H1 (cell line): ENCODE results near the gene TSHZ2. TPM values are rescaled to one million over a fixed set of nuclear protein-coding genes. Genes with fewer than 3 reads are reported as not detected.

ENCODE experiments used
- CTCF ChIA-PET: fragments of 300-600 bp; sonication (Branson Sonifier 250); formaldehyde crosslinking; loops from one replicate; lab custom pipeline; 2021; ENCODE audit not compliant: partially characterized antibody; lab: Charles Lee
- POLR2A ChIA-PET: fragments of 300-600 bp; sonication (Branson Sonifier 250); formaldehyde crosslinking; loops from one replicate; lab custom pipeline; 2021; ENCODE audit warnings: inconsistent platforms; ENCODE audit not compliant: partially characterized antibody; lab: Charles Lee
- DNase-seq, 2 experiments: peaks; one replicate each; pipeline versions ENCODE4 v3.0.0 to v3.0.0-alpha.2; 2010 to 2022; ENCODE audit warnings: low spot score in 2 of 2, low read depth in 1 of 2, mixed read lengths in 1 of 2
- FAIRE-seq: peaks from 2 replicates; lab custom pipeline; 2011; peaks lifted over from hg19 to GRCh38; lab: Jason Lieb, UNC
- H2AFZ ChIP-seq: 2 replicates; pipeline ENCODE4 v1.8.1; 2012; ENCODE audit warnings: low read length, inconsistent platforms
- H2AK5ac ChIP-seq: 2 replicates; pipeline ENCODE4 v1.6.1; 2013; ENCODE audit warnings: low read depth, low read length
- H2BK120ac ChIP-seq: replicated peaks from 2 replicates; pipeline ENCODE3; 2013; ENCODE audit warnings: low read depth, low read length, inconsistent platforms
- H2BK12ac ChIP-seq: 2 replicates; pipeline ENCODE4 v1.6.1; 2013; ENCODE audit warnings: low read depth, low read length
- H2BK15ac ChIP-seq: 2 replicates; pipeline ENCODE4 v1.6.1; 2013; ENCODE audit warnings: low read length
- H2BK20ac ChIP-seq: 2 replicates; pipeline ENCODE4 v1.6.1; 2013; ENCODE audit warnings: low read length
- H2BK5ac ChIP-seq: 2 replicates; pipeline ENCODE4 v1.6.1; 2013; ENCODE audit warnings: low read depth, low read length
- H3K14ac ChIP-seq: 2 replicates; pipeline ENCODE4 v1.6.1; 2013; ENCODE audit warnings: inconsistent platforms; ENCODE audit not compliant: insufficient read length
- H3K18ac ChIP-seq: 2 replicates; pipeline ENCODE4 v1.6.1; 2013; ENCODE audit warnings: low read length; ENCODE audit errors: extremely low read depth
- H3K23ac ChIP-seq: 2 replicates; pipeline ENCODE4 v1.6.1; 2013; ENCODE audit warnings: inconsistent platforms; ENCODE audit not compliant: insufficient read length
- H3K23me2 ChIP-seq: 2 replicates; pipeline ENCODE4 v1.6.1; 2013; ENCODE audit warnings: low read depth, low read length
- H3K27ac ChIP-seq: 2 replicates; pipeline ENCODE4 v1.6.1; 2011; ENCODE audit warnings: low read depth, low read length, inconsistent platforms
- H3K27me3 ChIP-seq, 4 experiments: replicated peaks in 1 of 4; 1 replicate in 1 of 4; 2 replicates in 3 of 4; pipeline versions ENCODE4 v1.6.1 to v1.8.1; 2011 to 2013; ENCODE audit warnings: low read length in 3 of 4, mild to moderate bottlenecking in 3 of 4, inconsistent platforms in 2 of 4, mixed read lengths in 2 of 4, moderate library complexity in 1 of 4; ENCODE audit not compliant: control insufficient read depth in 3 of 4, insufficient read depth in 3 of 4; ENCODE audit errors: extremely low read depth in 1 of 4
- H3K36me3 ChIP-seq, 4 experiments: 2 replicates each; pipeline versions ENCODE4 v1.6.1 to v1.8.1; 2011 to 2013; ENCODE audit warnings: mild to moderate bottlenecking in 4 of 4, low read length in 3 of 4, moderate library complexity in 2 of 4, control low read depth in 1 of 4, inconsistent platforms in 1 of 4; ENCODE audit not compliant: insufficient read depth in 4 of 4, control insufficient read depth in 2 of 4
- H3K4ac ChIP-seq: replicated peaks from 2 replicates; pipeline ENCODE3; 2013; ENCODE audit warnings: low read length, low read depth, mixed read lengths, inconsistent platforms; ENCODE audit not compliant: insufficient read length
- H3K4me1 ChIP-seq, 4 experiments: replicated peaks in 1 of 4; 1 replicate in 1 of 4; 2 replicates in 3 of 4; pipeline versions ENCODE4 v1.6.1 to v1.8.1; 2011 to 2013; ENCODE audit warnings: low read length in 3 of 4, inconsistent platforms in 2 of 4, mixed read lengths in 1 of 4; ENCODE audit not compliant: insufficient read depth in 4 of 4, control insufficient read depth in 3 of 4
- H3K4me2 ChIP-seq, 2 experiments: 2 replicates each; pipeline versions ENCODE4 v1.6.1 to v1.8.1; 2011 to 2013; ENCODE audit warnings: low read depth in 2 of 2, low read length in 2 of 2, control low read depth in 1 of 2, inconsistent platforms in 1 of 2, mild to moderate bottlenecking in 1 of 2; ENCODE audit not compliant: insufficient read depth in 1 of 2
- H3K4me3 ChIP-seq, 4 experiments: fragments of 200-600, 300-600 bp in 1 of 4; sonication (generic), shearing (Covaris generic), sonication (Bioruptor Twin) in 1 of 4; 2 replicates each; pipeline versions ENCODE4 v1.5.1 to v1.8.1; 2011 to 2016; ENCODE audit warnings: low read length in 4 of 4, low read depth in 3 of 4, control low read depth in 2 of 4, inconsistent platforms in 2 of 4, mild to moderate bottlenecking in 2 of 4, mixed read lengths in 1 of 4, moderate library complexity in 1 of 4; ENCODE audit not compliant: insufficient read depth in 2 of 4; ENCODE audit errors: extremely low read depth in 1 of 4
- H3K56ac ChIP-seq: replicated peaks from 2 replicates; pipeline ENCODE3; 2013; ENCODE audit warnings: low read depth, mild to moderate bottlenecking, mixed read lengths, low read length, inconsistent platforms; ENCODE audit not compliant: insufficient read length
- H3K79me1 ChIP-seq: 2 replicates; pipeline ENCODE4 v1.6.1; 2013; ENCODE audit warnings: low read depth, low read length, control low read depth
- H3K79me2 ChIP-seq, 2 experiments: 2 replicates each; pipeline versions ENCODE4 v1.6.1 to v1.8.1; 2012 to 2013; ENCODE audit warnings: low read length in 2 of 2, mild to moderate bottlenecking in 2 of 2, inconsistent platforms in 1 of 2; ENCODE audit not compliant: insufficient read depth in 2 of 2, control insufficient read depth in 1 of 2
- H3K9ac ChIP-seq, 4 experiments: replicated peaks in 1 of 4; 1 replicate in 1 of 4; 2 replicates in 3 of 4; pipeline versions ENCODE4 v1.6.1 to v1.8.1; 2011 to 2013; ENCODE audit warnings: low read depth in 3 of 4, low read length in 3 of 4, control low read depth in 2 of 4, mild to moderate bottlenecking in 2 of 4, moderate library complexity in 2 of 4, inconsistent platforms in 1 of 4; ENCODE audit errors: extremely low read depth in 1 of 4
- H3K9me3 ChIP-seq, 2 experiments: 2 replicates each; pipeline versions ENCODE4 v1.6.1 to v1.8.1; 2012 to 2013; ENCODE audit warnings: mild to moderate bottlenecking in 2 of 2, moderate library complexity in 2 of 2, control low read depth in 1 of 2, inconsistent platforms in 1 of 2, low read depth in 1 of 2, low read length in 1 of 2, mixed read lengths in 1 of 2; ENCODE audit not compliant: insufficient read depth in 2 of 2
- H4K20me1 ChIP-seq, 2 experiments: replicated peaks in 1 of 2; 2 replicates each; pipeline versions ENCODE3 to v1.8.1; 2011 to 2013; ENCODE audit warnings: inconsistent platforms in 2 of 2, low read length in 2 of 2, mild to moderate bottlenecking in 1 of 2; ENCODE audit not compliant: insufficient read depth in 2 of 2, control insufficient read depth in 1 of 2
- H4K5ac ChIP-seq: 2 replicates; pipeline ENCODE4 v1.6.1; 2013; ENCODE audit warnings: low read length, low read depth, mixed read lengths, inconsistent platforms; ENCODE audit not compliant: insufficient read length
- H4K8ac ChIP-seq: 2 replicates; pipeline ENCODE4 v1.8.0; 2013; ENCODE audit warnings: mild to moderate bottlenecking, moderate library complexity, low read length, inconsistent platforms; ENCODE audit not compliant: insufficient read depth; ENCODE audit errors: extremely low read depth
- H4K91ac ChIP-seq: replicated peaks from 2 replicates; pipeline ENCODE3; 2013; ENCODE audit warnings: low read length, mixed read lengths, inconsistent platforms; ENCODE audit not compliant: insufficient read length
- WGBS, 2 experiments: shearing (Covaris generic) in 1 of 2; methylation state at CpG; one replicate each; pipeline versions ENCODE4 v1.1.6 to v1.1.7; 2013 to 2015; ENCODE audit warnings: low lambda C conversion rate in 2 of 2, mixed read lengths in 2 of 2, inconsistent platforms in 1 of 2, low coverage in 1 of 2, missing lambda C conversion rate in 1 of 2; ENCODE audit not compliant: insufficient replicate concordance in 2 of 2, insufficient coverage in 1 of 2, insufficient read length in 1 of 2; ENCODE audit errors: extremely low coverage in 1 of 2, missing lambda C conversion rate in 1 of 2; 5-methylcytosine and 5-hydroxymethylcytosine counted together
- polyA plus RNA-seq, 7 experiments: library from polyadenylated mRNA; depleted of rRNA in 3 of 7; stranded (reverse) in 5 of 7; unstranded in 2 of 7; fragments of >200 nt in 5 of 7; fragments of 200-250 nt in 2 of 7; gene quantifications; 1 replicate in 5 of 7; 2 replicates in 1 of 7; 4 replicates in 1 of 7; pipeline versions ENCODE4 v1.2.1 to v1.2.3, GENCODE V29; 2011 to 2013; ENCODE audit warnings: missing spikeins in 2 of 7, mixed read lengths in 2 of 7
- total RNA-seq: library from RNA; stranded (reverse); fragmentation: NEBNext Ultra II Directional; extraction: Animal tissue kit (Norgen Biotek cat#: 25700); gene quantifications from 2 replicates; pipeline ENCODE4 v1.2.1, GENCODE V29; 2021

The TSHZ2 gene
- total and polyA plus RNA-seq, 2 of the 8 experiments (the other 6 are each of a cell fraction or from before 2014, with no cell fraction given): 0.14 to 0.30 TPM

DNA sequence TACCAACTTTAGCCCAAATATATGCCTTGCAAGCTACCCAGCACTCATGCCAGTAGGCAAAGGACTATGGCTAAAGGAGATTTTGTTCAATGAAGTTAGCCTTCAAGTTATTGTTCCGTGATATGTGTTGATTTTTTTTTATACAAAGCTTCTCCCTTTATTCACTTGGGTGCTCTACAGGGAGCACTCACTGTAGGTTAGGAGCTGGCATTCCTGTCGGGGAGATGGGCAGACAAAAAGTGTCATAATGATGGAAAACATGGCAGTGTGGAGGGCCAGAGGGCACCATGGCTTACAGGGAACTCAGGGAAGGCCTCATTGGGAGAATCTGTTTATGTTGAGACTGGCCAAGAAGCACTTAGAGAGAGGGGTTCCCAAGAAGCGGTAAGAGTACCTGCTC, 292.4 kb downstream of the TSHZ2 start:
- Histone ChIP-seq H3K14ac (no peak overlapping the region), H2BK15ac (no peak overlapping the region), H3K79me2 (no peaks in the 10 kb centered on the region), H2BK120ac (no peak overlapping the region), H4K20me1 (no peaks in the 10 kb centered on the region), H3K4me1 (peaks cover 2 to 5% (median 4%) of the 10 kb centered on the region in 4 experiments; a peak in 3 of 7 replicates), H3K4ac (no peak overlapping the region), H2AK5ac (no peak overlapping the region), H2BK5ac (no peak overlapping the region), H2BK20ac (no peak overlapping the region), H3K27me3 (no peaks in the 10 kb centered on the region), H3K4me3 (no peak overlapping the region), H3K9me3 (no peaks in the 10 kb centered on the region), H4K8ac (no peak overlapping the region), H3K36me3 (no peaks in the 10 kb centered on the region), H3K4me2 (no peak overlapping the region), H3K9ac (no peak overlapping the region), H4K5ac (no peak overlapping the region), H2BK12ac (no peak overlapping the region), H3K18ac (no peak overlapping the region; the same call in 1 of the 2 replicates), H3K27ac (no peak overlapping the region), H3K23ac (no peak overlapping the region), H3K79me1 (no peaks in the 10 kb centered on the region), H3K56ac (no peak overlapping the region), H3K23me2 (no peaks in the 10 kb centered on the region), H4K91ac (no peak overlapping the region), H2AFZ (no peak overlapping the region)
- CTCF ChIA-PET: interaction anchor here (1.0 to 1.9 kb wide), 4 partner anchors 11 to 56 kb away, joined by 3 to 4 read pairs (median 3); no protein-coding TSS in a partner anchor
- WGBS, 2 experiments: 88% methylated on average over 3 of the region's 3 CpGs; no CpG with 5 or more reads in 1 of the 2 experiments
- DNase-seq (no peak), FAIRE-seq (no peak)
- POLR2A ChIA-PET: no interaction called here
